HG03097 (cell line): ENCODE results near the gene ADAD2.
"Not testable (repeated sequence)": the region's sequence is repeated elsewhere in the genome, so short reads cannot be mapped to it uniquely, and the experiment has no call there.

Source experiments
- ATAC-seq: cut with Tn5 transposase; IDR thresholded peaks from one replicate; pipeline ENCODE4 v1.9.1; 2021; ENCODE audit not compliant: unreplicated experiment, low FRiP score

The ADAD2 gene

GRCh38 chr16:84195201-84196093 lies 4.5 kb downstream of the ADAD2 start:
- ATAC-seq: no peak

- ATAC-seq: no peak
Measured at GRCh38 chr16:84196101-84196500, 5.1 kb downstream of the ADAD2 start.

DNA sequence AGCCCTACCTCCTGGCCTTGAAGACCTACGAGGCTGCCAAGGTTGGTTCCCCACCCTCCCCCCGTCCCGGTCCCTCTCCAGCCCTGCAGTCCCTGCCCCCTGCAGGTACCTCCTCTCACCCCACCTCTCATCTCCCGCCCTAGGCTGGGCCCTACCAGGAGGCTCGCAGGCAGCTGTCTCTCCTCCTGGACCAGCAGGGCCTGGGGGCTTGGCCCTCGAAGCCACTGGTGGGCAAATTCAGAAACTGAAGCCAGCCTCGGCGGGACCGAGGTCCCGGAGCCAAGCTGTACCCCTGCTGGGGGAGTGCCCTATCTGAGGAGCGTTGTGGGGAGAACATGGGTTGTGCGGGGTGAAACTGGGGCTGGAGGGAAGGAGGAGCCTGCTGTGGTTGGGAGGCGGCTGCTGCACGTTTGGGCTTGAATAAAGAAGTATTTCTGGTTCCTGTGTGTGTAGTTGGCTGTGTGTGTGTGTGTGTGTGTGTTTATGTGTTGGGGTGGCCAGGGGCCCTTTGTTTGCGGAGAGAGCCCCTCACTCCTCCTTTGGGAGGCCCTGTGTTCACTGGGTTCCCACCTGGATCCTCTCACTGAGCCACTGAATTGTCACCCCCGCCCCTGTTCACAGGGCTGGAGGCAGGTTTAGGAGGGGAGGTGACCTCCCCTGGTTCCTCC lies 5.9 kb downstream of the ADAD2 start:
- ATAC-seq: no peak

- no peak for ATAC-seq
Measured at GRCh38 chr16:84197466-84198128, 6.6 kb downstream of the ADAD2 start.

GRCh38 chr16:84198401-84198800 lies 7.4 kb downstream of the ADAD2 start:
- ATAC-seq: no peak

GRCh38 chr16:84199097-84199496 lies 8.1 kb downstream of the ADAD2 start:
- no peak for ATAC-seq

DNA sequence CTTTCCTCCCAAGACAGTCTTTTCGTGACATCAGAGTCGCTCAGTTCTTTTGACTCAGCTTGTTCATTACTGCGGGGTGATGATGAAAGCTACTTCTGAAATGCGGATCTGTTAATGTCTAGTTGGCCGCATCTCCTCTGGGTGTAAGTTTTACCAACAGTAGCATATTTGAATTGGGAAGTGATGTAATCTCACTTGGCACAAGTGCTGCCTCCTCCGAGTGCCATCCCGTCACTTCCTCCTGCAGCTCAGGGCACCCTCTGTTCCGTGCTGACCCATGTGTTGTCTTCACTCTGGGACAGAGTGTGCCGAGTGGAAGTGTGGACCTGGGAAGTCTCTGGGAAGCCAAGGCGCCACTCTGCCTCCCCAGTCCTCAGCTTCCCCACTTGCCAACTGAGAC lies 8.9 kb downstream of the ADAD2 start:
- ATAC-seq: no peak

GRCh38 chr16:84204551-84204950 lies 13.6 kb downstream of the ADAD2 start:
- not testable (repeated sequence) for ATAC-seq

GRCh38 chr16:84205123-84205522 lies 14.2 kb downstream of the ADAD2 start:
- not testable (repeated sequence) for ATAC-seq

- ATAC-seq: no peak
Measured at GRCh38 chr16:84205976-84206691, 15.2 kb downstream of the ADAD2 start.

DNA sequence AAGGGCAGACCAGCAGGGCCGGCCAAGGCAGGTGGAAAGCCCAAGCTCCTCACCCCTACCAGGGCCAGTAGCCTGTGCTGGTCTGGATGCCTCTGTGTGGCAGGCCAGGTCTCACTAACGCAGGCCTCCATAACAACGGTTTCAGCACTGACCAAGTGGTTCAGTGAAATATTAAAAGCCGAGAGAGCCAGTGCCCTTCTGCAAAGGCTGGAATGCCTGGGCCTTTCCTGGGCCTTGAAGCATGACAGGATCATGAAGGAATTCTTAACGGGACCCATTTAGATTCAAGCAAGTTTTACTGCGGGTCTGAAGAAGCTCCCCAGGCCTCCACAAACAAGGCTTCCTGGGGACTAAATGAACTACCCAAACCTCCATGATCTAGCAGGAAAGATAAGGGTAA lies 16.3 kb downstream of the ADAD2 start:
- no peak for ATAC-seq

DNA sequence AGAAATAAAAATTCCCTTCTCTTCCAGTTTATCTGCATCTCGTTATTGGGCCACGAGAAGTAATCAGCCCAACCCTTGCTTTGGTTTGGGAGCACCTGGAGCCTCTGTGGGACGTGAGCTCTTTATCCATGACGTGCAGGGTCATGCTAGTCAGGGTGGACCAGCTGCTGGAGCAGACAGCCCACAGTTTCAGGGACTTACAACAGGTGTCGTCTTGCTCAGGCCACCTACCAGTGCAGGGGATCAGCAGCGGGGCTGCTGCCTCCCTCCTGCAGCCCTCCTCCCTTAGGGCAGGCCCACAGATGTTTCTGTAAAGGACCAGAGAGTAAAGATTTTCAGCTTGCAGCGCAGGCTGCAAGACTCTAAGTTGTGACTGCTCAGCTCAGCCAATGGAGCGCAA lies 16.9 kb downstream of the ADAD2 start:
- ATAC-seq: no peak

- no peak for ATAC-seq
Measured at GRCh38 chr16:84209989-84210388, 19.0 kb downstream of the ADAD2 start.

DNA sequence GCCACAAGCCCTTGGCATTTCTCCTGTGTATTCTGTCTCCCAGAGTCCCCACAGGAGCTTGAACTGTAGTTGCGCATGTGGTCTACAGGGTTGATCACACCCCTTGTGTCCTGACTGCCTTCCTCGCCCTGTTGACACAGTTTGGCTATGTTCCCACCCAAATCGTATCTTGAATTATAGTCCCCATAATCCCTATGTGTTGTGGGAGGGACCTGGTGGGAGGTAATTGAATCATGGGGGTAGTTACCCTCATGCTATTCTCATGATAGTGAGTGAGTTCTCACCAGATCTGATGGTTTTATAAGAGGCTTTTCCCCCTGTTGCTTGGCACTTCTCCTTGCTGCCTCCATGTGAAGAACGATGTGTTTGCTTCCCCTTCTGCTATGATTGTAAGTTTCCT lies 21.2 kb downstream of the ADAD2 start:
- no peak for ATAC-seq

GRCh38 chr16:84212631-84213030 lies 21.7 kb downstream of the ADAD2 start:
- ATAC-seq: no peak

- no peak for ATAC-seq
Measured at GRCh38 chr16:84214451-84215066, 23.6 kb downstream of the ADAD2 start.

- ATAC-seq: no peak
Measured at GRCh38 chr16:84215531-84215930, 24.6 kb downstream of the ADAD2 start.

DNA sequence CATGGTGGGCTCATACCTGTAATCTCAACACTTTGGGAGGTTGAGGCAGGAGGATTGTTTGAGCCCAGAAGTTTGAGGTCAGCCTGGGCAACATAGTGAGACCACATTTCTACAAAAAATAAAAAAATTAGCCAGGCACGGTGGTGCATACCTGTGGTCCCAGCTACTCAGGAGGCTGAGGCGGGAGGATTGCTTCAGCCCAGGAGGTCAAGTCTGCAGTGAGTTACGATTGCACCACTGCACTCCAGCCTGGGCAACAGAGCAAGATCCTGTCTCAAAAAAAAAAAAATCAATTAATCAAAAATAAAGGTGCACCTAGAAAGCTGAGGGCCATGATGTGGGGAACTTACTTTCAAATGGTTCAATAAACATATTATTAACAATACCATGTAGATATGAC lies 25.2 kb downstream of the ADAD2 start:
- ATAC-seq: not testable (repeated sequence)

- ATAC-seq: no peak
Measured at GRCh38 chr16:84218176-84218823, 27.3 kb downstream of the ADAD2 start.

- ATAC-seq: no peak
Measured at GRCh38 chr16:84218956-84219355, 28.0 kb downstream of the ADAD2 start.
